Measurements from ENCODE around the gene FERMT1. TPM values are rescaled to one million over a fixed set of nuclear protein-coding genes. Genes with fewer than 3 reads are reported as not detected.
"Not testable (repeated sequence)": the region's sequence is repeated elsewhere in the genome, so short reads cannot be mapped to it uniquely, and the experiment has no call there.

FERMT1 gene
- total RNA-seq, 4 donors from 2014 or later = under 0.01 to 8.5 (median 4.2) TPM

- intact Hi-C loops (cut with DNase I; ENCODE audit: low total_unique reads) = no loop called here
- no peak overlapping the region for H3K27ac ChIP-seq
- no peak for TF ChIP-seq CTCF (IDR thresholded peaks at IDR 0.05)
- TF ChIP-seq POLR2A (IDR thresholded peaks at IDR 0.05) = no peak
- H3K4me1 ChIP-seq = no peaks in the 10 kb centered on the region
- no peaks in the 10 kb centered on the region for H3K36me3 ChIP-seq
- no peaks in the 10 kb centered on the region for H3K27me3 ChIP-seq
- no peaks in the 10 kb centered on the region for H3K9me3 ChIP-seq
- no peak for DNase-seq
- no peak overlapping the region for H3K4me3 ChIP-seq
Observed at GRCh38 chr20:6120491-6120988, 2.3 kb downstream of the FERMT1 start.

- intact Hi-C loops (cut with DNase I; ENCODE audit: low total_unique reads) = no loop called here
- no peak for DNase-seq
- TF ChIP-seq POLR2A (IDR thresholded peaks at IDR 0.05) = no peak
- TF ChIP-seq CTCF (IDR thresholded peaks at IDR 0.05) = no peak
Observed at GRCh38 chr20:6116758-6117157, 6.1 kb downstream of the FERMT1 start.

DNA sequence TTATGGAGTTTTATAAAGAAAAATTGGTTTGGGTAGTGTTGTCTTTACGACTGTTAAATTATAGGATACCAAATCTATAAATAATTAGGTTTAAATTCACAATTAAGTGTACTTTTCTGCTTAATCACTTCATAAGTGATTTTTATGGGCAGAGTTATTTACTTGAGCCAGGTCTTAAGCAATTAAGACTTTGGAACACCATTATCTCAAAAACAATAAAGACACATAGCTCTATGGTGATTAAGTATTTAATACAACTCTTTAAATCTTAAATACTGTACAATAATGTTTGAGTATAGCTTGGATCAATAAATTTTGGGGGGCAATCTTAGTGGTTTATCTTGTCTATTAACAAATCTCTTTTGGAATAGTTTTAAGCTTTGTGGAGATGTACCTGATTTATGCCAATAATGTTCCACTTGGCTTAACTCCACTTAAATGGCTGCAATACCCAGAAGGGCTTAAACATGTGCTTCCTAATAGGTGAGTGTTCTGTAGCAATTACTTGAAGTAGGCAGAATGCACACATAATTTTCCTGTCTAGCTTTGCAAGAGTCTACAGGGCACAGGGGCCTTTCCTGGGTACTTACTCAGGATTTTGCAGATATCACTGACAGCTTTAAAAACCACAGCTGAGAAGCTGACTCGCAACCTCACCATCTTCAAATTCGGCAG is 7.5 kb downstream of the FERMT1 start:
- intact Hi-C loops (cut with DNase I; ENCODE audit: low total_unique reads) = no loop called here
- Histone ChIP-seq H3K36me3 (no peaks in the 10 kb centered on the region), H3K4me3 (no peak overlapping the region), H3K4me1 (no peaks in the 10 kb centered on the region), H3K27ac (no peak overlapping the region), H3K27me3 (no peaks in the 10 kb centered on the region), H3K9me3 (no peaks in the 10 kb centered on the region)
- DNase-seq = no peak
- TF ChIP-seq CTCF (IDR thresholded peaks at IDR 0.05) = no peak
- no peak for TF ChIP-seq POLR2A (IDR thresholded peaks at IDR 0.05)

More at GRCh38 chr20:6116758-6117157, 6.1 kb downstream of the FERMT1 start:
- H3K27me3 ChIP-seq = no peaks in the 10 kb centered on the region
- no peak overlapping the region for H3K27ac ChIP-seq
- H3K36me3 ChIP-seq = no peaks in the 10 kb centered on the region
- no peak overlapping the region for H3K4me3 ChIP-seq
- H3K4me1 ChIP-seq = no peaks in the 10 kb centered on the region
- no peaks in the 10 kb centered on the region for H3K9me3 ChIP-seq

DNA sequence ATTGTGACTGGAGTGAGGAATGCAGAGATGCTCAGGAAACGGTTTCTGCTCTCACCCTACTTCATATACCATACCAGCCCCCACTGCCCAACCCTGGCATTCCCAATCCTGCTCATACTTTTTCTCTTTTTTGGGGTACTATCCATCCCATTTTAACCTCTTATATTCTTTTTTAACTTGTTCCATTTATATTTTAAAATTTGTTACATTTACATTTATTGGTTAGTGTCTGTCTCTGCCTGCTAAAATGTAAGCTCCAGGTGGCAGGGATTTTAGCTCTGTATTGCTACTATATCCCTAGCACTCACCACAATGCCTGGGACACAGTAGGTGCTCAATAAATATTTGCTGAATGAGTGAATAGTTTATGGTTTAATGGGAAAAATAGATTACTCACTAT is 8.1 kb downstream of the FERMT1 start:
- DNase-seq = no peak
- H3K4me3 ChIP-seq = no peak overlapping the region
- TF ChIP-seq CTCF (IDR thresholded peaks at IDR 0.05) (no peak), POLR2A (IDR thresholded peaks at IDR 0.05) (no peak)
- no peaks in the 10 kb centered on the region for H3K4me1 ChIP-seq
- intact Hi-C loops (cut with DNase I; ENCODE audit: low total_unique reads) = no loop called here
- no peaks in the 10 kb centered on the region for H3K9me3 ChIP-seq
- H3K27ac ChIP-seq = no peak overlapping the region
- no peaks in the 10 kb centered on the region for H3K27me3 ChIP-seq
- H3K36me3 ChIP-seq = no peaks in the 10 kb centered on the region

DNA sequence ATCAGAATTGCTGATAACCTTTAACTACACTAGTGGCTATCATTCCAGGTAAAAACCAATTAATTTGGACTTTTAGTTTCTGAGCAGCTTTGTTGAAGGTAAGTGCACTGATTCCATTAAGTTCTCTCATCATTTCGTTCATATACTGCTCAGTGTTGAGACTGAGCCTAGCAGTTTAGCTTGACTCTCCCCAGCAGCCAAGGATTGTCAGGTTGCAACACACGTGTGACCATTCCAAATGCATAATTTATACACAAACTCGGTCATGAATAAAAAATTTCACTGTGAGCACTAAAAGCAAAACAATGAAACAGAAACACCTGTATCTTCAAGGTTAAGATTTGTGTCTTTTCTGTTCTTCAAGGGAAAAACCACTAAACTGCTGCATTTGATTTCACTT is 8.9 kb downstream of the FERMT1 start:
- Histone ChIP-seq H3K27ac (no peak overlapping the region), H3K9me3 (no peaks in the 10 kb centered on the region), H3K27me3 (no peaks in the 10 kb centered on the region), H3K36me3 (no peaks in the 10 kb centered on the region), H3K4me3 (no peak overlapping the region), H3K4me1 (no peaks in the 10 kb centered on the region)
- no peak for DNase-seq
- intact Hi-C loops (cut with DNase I; ENCODE audit: low total_unique reads) = no loop called here
- TF ChIP-seq POLR2A (IDR thresholded peaks at IDR 0.05) (no peak), CTCF (IDR thresholded peaks at IDR 0.05) (no peak)

- H3K4me3 ChIP-seq; DNase-seq; H3K36me3 ChIP-seq; H3K9me3 ChIP-seq; H3K27me3 ChIP-seq; H3K4me1 ChIP-seq; H3K27ac ChIP-seq; intact Hi-C loops (cut with DNase I; ENCODE audit: low total_unique reads): not testable (repeated sequence)
Observed at GRCh38 chr20:6112965-6113364, 9.9 kb downstream of the FERMT1 start.
